HCT116 (cell line): ENCODE data around the gene TEN1. TPM values are rescaled to one million over a fixed set of nuclear protein-coding genes. Genes with fewer than 3 reads are reported as not detected.
A peak's percentile ranks its signal among the peaks of the same experiment; 100 is the strongest.

Experiments
- ATAC-seq: fragments of 200-7000 bp; cut with Tn5 transposase; 2 replicates; pipeline ENCODE4 v1.9.1; 2020; ENCODE audit warnings: mild to moderate bottlenecking, moderate library complexity
- BruUV-seq: library from RNA; stranded (reverse); fragments of 400-500 nt; replicated peaks from 2 replicates; lab custom pipeline; 2021; lab: Mats Ljungman, UMichigan
- CTCF ChIA-PET: fragments of 300-600 bp; sonication (Branson Sonifier 250); formaldehyde crosslinking; loops from one replicate; lab custom pipeline; 2021; ENCODE audit warnings: antibody characterized with exemption; lab: Charles Lee
- POLR2A ChIA-PET: fragments of 300-600, 350-600 bp; sonication (Branson Sonifier 250); formaldehyde crosslinking; loops from one replicate; lab custom pipeline; 2021; ENCODE audit warnings: antibody characterized with exemption; lab: Charles Lee
- RAD21 ChIA-PET, 2 experiments: fragments of 300-600 bp; sonication (Branson Sonifier 250); formaldehyde crosslinking; loops; one replicate each; lab custom pipeline; 2023; ENCODE audit warnings: low total read pairs in 2 of 2; ENCODE audit not compliant: uncharacterized antibody in 2 of 2, unreplicated experiment in 2 of 2, low non-redundant PET in 1 of 2; lab: Charles Lee
- DNase-seq: peaks from one replicate; pipeline ENCODE4 v3.0.0-alpha.2; 2010; ENCODE audit warnings: low read depth, low spot score
- H2AFZ ChIP-seq: fragments of 200-600 bp; shearing (Covaris generic), sonication (generic); 2 replicates; pipeline ENCODE4 v1.6.1; 2017; ENCODE audit warnings: low read depth, mixed run types, mixed read lengths, antibody characterized with exemption, low read length; ENCODE audit not compliant: poor library complexity, severe bottlenecking
- H3K27ac ChIP-seq: 2 replicates; pipeline ENCODE4 v1.5.1; 2012; ENCODE audit warnings: low read depth, low read length
- H3K27me3 ChIP-seq: fragments of 200-600 bp; sonication (generic); 2 replicates; pipeline ENCODE4 v1.6.1; 2016; ENCODE audit warnings: mixed run types, low read length, mixed read lengths; ENCODE audit not compliant: insufficient read depth
- H3K36me3 ChIP-seq, 2 experiments: fragments of 200-500 bp in 1 of 2; fragments of 200-600 bp in 1 of 2; sonication (Bioruptor generic) in 1 of 2; sonication (generic) in 1 of 2; 2 replicates each; pipeline versions ENCODE4 v1.5.1 to v1.6.1; 2014 to 2016; ENCODE audit warnings: low read length in 2 of 2, inconsistent platforms in 1 of 2, mixed read lengths in 1 of 2, mixed run types in 1 of 2; ENCODE audit not compliant: insufficient read depth in 2 of 2, control insufficient read depth in 1 of 2
- H3K4me1 ChIP-seq, 2 experiments: fragments of 200-600 bp in 1 of 2; sonication (generic) in 1 of 2; 2 replicates each; pipeline versions ENCODE4 v1.5.1 to v1.6.1; 2012 to 2017; ENCODE audit warnings: low read length in 2 of 2, inconsistent platforms in 1 of 2, mild to moderate bottlenecking in 1 of 2, mixed read lengths in 1 of 2, mixed run types in 1 of 2, moderate library complexity in 1 of 2; ENCODE audit not compliant: insufficient read depth in 2 of 2, control insufficient read depth in 1 of 2
- H3K4me2 ChIP-seq: fragments of 200-600 bp; sonication (generic); 2 replicates; pipeline ENCODE4 v1.6.1; 2017; ENCODE audit warnings: mixed run types, low read length, mixed read lengths
- H3K4me3 ChIP-seq, 2 experiments: fragments of 200-600 bp in 1 of 2; sonication (generic) in 1 of 2; replicated peaks in 1 of 2; 2 replicates each; pipeline ENCODE4 v1.5.1; 2011 to 2016; ENCODE audit warnings: low read length in 2 of 2, control low read depth in 1 of 2, low read depth in 1 of 2, mild to moderate bottlenecking in 1 of 2, mixed read lengths in 1 of 2, mixed run types in 1 of 2
- H3K79me2 ChIP-seq: fragments of 200-600 bp; sonication (generic); 2 replicates; pipeline ENCODE4 v1.6.1; 2017; ENCODE audit warnings: mild to moderate bottlenecking, mixed run types, low read length, moderate library complexity, mixed read lengths; ENCODE audit not compliant: insufficient read depth
- H3K9ac ChIP-seq: fragments of 200-600 bp; sonication (generic); 2 replicates; pipeline ENCODE4 v1.6.1; 2016; ENCODE audit warnings: low read length, mixed read lengths
- H3K9me2 ChIP-seq: fragments of 200-600 bp; sonication (generic), shearing (Covaris generic); 2 replicates; pipeline ENCODE4 v1.6.1; 2017; ENCODE audit warnings: mixed run types, mild to moderate bottlenecking, moderate library complexity; ENCODE audit not compliant: insufficient read depth
- H3K9me3 ChIP-seq, 2 experiments: fragments of 200-500 bp in 1 of 2; fragments of 200-600 bp in 1 of 2; sonication (Bioruptor generic) in 1 of 2; sonication (generic) in 1 of 2; 2 replicates each; pipeline ENCODE4 v1.6.1; 2014 to 2017; ENCODE audit warnings: low read length in 2 of 2, mixed read lengths in 2 of 2, inconsistent platforms in 1 of 2, low read depth in 1 of 2, mild to moderate bottlenecking in 1 of 2, mixed run types in 1 of 2, moderate library complexity in 1 of 2; ENCODE audit not compliant: control insufficient read depth in 1 of 2, insufficient read depth in 1 of 2
- H4K20me1 ChIP-seq: fragments of 200-600 bp; sonication (generic), shearing (Covaris generic); 2 replicates; pipeline ENCODE4 v1.6.1; 2017; ENCODE audit warnings: mixed run types, mild to moderate bottlenecking, moderate library complexity; ENCODE audit not compliant: insufficient read depth
- CBX3 ChIP-seq: IDR thresholded peaks from 2 replicates; pipeline ENCODE4 v1.6.1; 2012; ENCODE audit warnings: low read depth
- CEBPB ChIP-seq: IDR thresholded peaks from 2 replicates; pipeline ENCODE4 v1.6.1; 2012; ENCODE audit warnings: low read depth
- EGR1 ChIP-seq: IDR thresholded peaks from 2 replicates; pipeline ENCODE4 v1.6.1; 2012; ENCODE audit warnings: low read depth
- ELF1 ChIP-seq: IDR thresholded peaks from 2 replicates; pipeline ENCODE4 v1.6.1; 2012; ENCODE audit warnings: low read depth, borderline replicate concordance
- EZH2 ChIP-seq: fragments of 200-600 bp; sonication (generic); IDR thresholded peaks from 2 replicates; pipeline ENCODE4 v1.6.1; 2017; ENCODE audit warnings: antibody characterized with exemption, mixed run types
- FOSL1 ChIP-seq: IDR thresholded peaks from 2 replicates; pipeline ENCODE4 v1.6.1; 2012; ENCODE audit warnings: low read depth
- JUND ChIP-seq: IDR thresholded peaks from 2 replicates; pipeline ENCODE4 v1.6.1; 2012
- POLR2A ChIP-seq: IDR thresholded peaks from 2 replicates; pipeline ENCODE4 v1.7.0; 2011; ENCODE audit warnings: borderline replicate concordance; ENCODE audit not compliant: insufficient read depth, insufficient read length; ENCODE audit errors: extremely low read depth
- POLR2AphosphoS5 ChIP-seq: IDR thresholded peaks from 2 replicates; pipeline ENCODE4 v1.6.1; 2011; ENCODE audit warnings: mild to moderate bottlenecking, low read depth, low read length, moderate library complexity
- SIN3A ChIP-seq: IDR thresholded peaks from 2 replicates; pipeline ENCODE4 v1.6.1; 2012; ENCODE audit warnings: low read depth
- SP1 ChIP-seq: IDR thresholded peaks from 2 replicates; pipeline ENCODE4 v1.6.1; 2012; ENCODE audit warnings: low read depth
- SRF ChIP-seq: IDR thresholded peaks from 2 replicates; pipeline ENCODE4 v1.6.1; 2012; ENCODE audit warnings: low read depth
- ZFX ChIP-seq: fragments of 450-650 bp; IDR thresholded peaks from 2 replicates; pipeline ENCODE4 v1.6.1; 2017
- intact Hi-C: fragments of 100-400 bp; cut with micrococcal nuclease; formaldehyde crosslinking; loops from 2 replicates; pipeline ENCODE4 v1.10.0; 2022
- total RNA-seq: library from RNA; stranded (reverse); gene quantifications from one replicate; pipeline ENCODE4 v1.2.1, GENCODE V29; 2021; ENCODE audit not compliant: unreplicated experiment
- TF ChIP-seq, protein P1 (sequence below), 3 experiments: fragments of 200-600 bp in 1 of 3; sonication (generic) in 1 of 3; IDR thresholded peaks in 2 of 3; conservative IDR thresholded peaks in 1 of 3; 2 replicates each; pipeline ENCODE4 v1.5.1; 2012 to 2017; ENCODE audit warnings: low read depth in 2 of 3, low read length in 2 of 3, antibody characterized with exemption in 1 of 3, borderline replicate concordance in 1 of 3, control low read depth in 1 of 3, mild to moderate bottlenecking in 1 of 3, mixed read lengths in 1 of 3, mixed run types in 1 of 3, moderate library complexity in 1 of 3; ENCODE audit not compliant: insufficient read depth in 1 of 3
- TF ChIP-seq, protein P2 (sequence below): IDR thresholded peaks from 2 replicates; pipeline ENCODE4 v1.6.1; 2012

TEN1 gene
- total RNA-seq, 1 experiment from 2014 or later: 18.5 TPM

DNA sequence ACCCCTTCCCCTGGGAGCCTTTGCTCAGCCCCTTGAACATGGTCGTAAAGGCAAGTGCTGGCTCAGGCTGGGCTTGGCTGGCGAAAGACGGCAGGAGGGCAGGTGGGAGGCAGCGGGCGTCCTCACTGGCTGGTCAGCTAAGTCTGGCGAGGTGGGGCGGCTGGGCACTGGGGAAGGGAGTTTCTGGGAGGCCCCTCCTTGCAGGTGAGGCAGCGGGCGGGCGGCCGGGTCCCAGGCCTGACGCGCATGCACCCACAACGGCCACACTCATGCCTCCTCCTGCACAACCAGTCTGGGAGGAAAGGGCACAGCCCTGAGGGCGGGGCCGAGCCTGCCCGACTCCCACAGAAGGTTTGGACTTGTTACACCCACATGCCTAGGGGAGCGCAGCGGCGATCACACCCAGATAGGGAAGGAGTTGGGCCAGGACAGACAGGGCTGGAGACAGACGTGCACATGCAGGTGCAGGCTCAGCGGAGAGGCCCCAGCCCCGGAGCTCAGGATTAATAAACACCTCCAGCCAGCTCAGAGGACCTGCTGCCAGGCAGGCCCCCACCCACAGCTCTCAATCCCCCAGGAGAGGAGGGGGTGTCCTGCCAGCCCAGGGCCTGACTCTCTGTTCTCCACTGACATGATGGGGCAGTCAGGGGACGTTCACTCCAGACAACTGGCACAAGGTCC is 48.3 kb downstream of the TEN1 start, which contains the start of gene EVPL:
Gene EVPL (minus strand): TSS at position 148 of the 681 bp plus-strand sequence. CDS start 108 bp downstream, at position 40.
- Histone ChIP-seq H3K79me2 (peaks cover 36% of the 10 kb centered on the region), H3K27me3 (no peaks in the 10 kb centered on the region), H3K36me3 (peaks cover 9 to 14% of the 10 kb centered on the region in 2 experiments), H3K27ac (peak within 1 kb of the TSS; percentile 96), H3K4me1 (peaks cover 47 to 65% of the 10 kb centered on the region in 2 experiments), H4K20me1 (no peaks in the 10 kb centered on the region), H3K9me3 (no peaks in the 10 kb centered on the region), H3K9ac (peak within 1 kb of the TSS; percentile 76), H2AFZ (no peak within 1 kb of the TSS), H3K9me2 (no peaks in the 10 kb centered on the region), H3K4me3 (peak within 1 kb of the TSS; percentile 69 to 85), H3K4me2 (peak within 1 kb of the TSS; percentile 78)
- intact Hi-C loops: loop anchor here (5.0 kb wide), 3 partner anchors 45 to 250 kb away; partner anchors contain the start of genes EXOC7, GALR2 and SRP68
- CTCF ChIA-PET: interaction anchor here (1.0 to 1.3 kb wide), 2 partner anchors 13 to 252 kb away, joined by 3 to 4 read pairs; no protein-coding TSS in a partner anchor
- DNase-seq: peak; percentile 85
- TSS peak; percentile 95 for BruUV-seq
- ATAC-seq: peak; percentile 83
- RAD21 ChIA-PET: interaction anchor here in 1 of 2 experiments (1.0 kb wide), 1 partner anchor 13 kb away, joined by 3 read pairs; no protein-coding TSS in a partner anchor
- POLR2A ChIA-PET: interaction anchor here (0.7 to 1.2 kb wide), 3 partner anchors 11 to 77 kb away, joined by 3 read pairs; partner anchors contain the start of genes EXOC7 and SRP68
- TF ChIP-seq FOSL1: no peak
- no peak; the same call in none of the 2 replicates for TF ChIP-seq SIN3A
- TF ChIP-seq, protein P1, sequence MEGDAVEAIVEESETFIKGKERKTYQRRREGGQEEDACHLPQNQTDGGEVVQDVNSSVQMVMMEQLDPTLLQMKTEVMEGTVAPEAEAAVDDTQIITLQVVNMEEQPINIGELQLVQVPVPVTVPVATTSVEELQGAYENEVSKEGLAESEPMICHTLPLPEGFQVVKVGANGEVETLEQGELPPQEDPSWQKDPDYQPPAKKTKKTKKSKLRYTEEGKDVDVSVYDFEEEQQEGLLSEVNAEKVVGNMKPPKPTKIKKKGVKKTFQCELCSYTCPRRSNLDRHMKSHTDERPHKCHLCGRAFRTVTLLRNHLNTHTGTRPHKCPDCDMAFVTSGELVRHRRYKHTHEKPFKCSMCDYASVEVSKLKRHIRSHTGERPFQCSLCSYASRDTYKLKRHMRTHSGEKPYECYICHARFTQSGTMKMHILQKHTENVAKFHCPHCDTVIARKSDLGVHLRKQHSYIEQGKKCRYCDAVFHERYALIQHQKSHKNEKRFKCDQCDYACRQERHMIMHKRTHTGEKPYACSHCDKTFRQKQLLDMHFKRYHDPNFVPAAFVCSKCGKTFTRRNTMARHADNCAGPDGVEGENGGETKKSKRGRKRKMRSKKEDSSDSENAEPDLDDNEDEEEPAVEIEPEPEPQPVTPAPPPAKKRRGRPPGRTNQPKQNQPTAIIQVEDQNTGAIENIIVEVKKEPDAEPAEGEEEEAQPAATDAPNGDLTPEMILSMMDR (IDR thresholded peaks at IDR 0.05 in 2 of 3, conservative IDR thresholded peaks at IDR 0.05 in 1 of 3; ENCODE audit: borderline replicate concordance in 1 of 3, insufficient read depth in 1 of 3, low read depth in 2 of 3, low read length in 2 of 3): no peak; a peak in 1 of 6 replicates
- no peak for TF ChIP-seq CEBPB
- no peak for TF ChIP-seq EZH2
- peak; percentile 95 for TF ChIP-seq POLR2AphosphoS5
- no peak for TF ChIP-seq SP1
- no peak for TF ChIP-seq JUND
- no peak for TF ChIP-seq CBX3
- peak; percentile 73 for TF ChIP-seq POLR2A
- no peak for TF ChIP-seq SRF
- no peak for TF ChIP-seq EGR1
- TF ChIP-seq ZFX: peak; percentile 49; the same call in 1 of the 2 replicates
- TF ChIP-seq, protein P2, sequence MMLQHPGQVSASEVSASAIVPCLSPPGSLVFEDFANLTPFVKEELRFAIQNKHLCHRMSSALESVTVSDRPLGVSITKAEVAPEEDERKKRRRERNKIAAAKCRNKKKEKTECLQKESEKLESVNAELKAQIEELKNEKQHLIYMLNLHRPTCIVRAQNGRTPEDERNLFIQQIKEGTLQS: no peak
- TF ChIP-seq ELF1: no peak
